GM12878 (cell line): ENCODE measurements around the gene ASS1. TPM values are rescaled to one million over a fixed set of nuclear protein-coding genes. Genes with fewer than 3 reads are reported as not detected.

Experiments
- ATAC-seq: fragments of 200-7000 bp; cut with Tn5 transposase; 3 replicates; pipeline ENCODE4 v1.9.1; 2020; ENCODE audit warnings: mild to moderate bottlenecking, moderate library complexity
- BruUV-seq: library from RNA; stranded (reverse); fragments of 400-500 nt; replicated peaks from 2 replicates; lab custom pipeline; 2021; lab: Mats Ljungman, UMichigan
- CTCF ChIA-PET: fragments of 300-600 bp; sonication (Branson Sonifier 250); formaldehyde crosslinking; extraction: SDS; loops from one replicate; lab custom pipeline; 2021; ENCODE audit warnings: inconsistent platforms; lab: Yijun Ruan, JAX
- POLR2A ChIA-PET: fragments of 350-600 bp; formaldehyde crosslinking; extraction: SDS; loops from one replicate; lab custom pipeline; 2021; ENCODE audit warnings: inconsistent platforms; lab: Charles Lee
- RAD21 ChIA-PET: fragments of 300-600 bp; sonication (Branson Sonifier 250); formaldehyde crosslinking; loops from one replicate; lab custom pipeline; 2023; ENCODE audit warnings: antibody characterized with exemption; ENCODE audit not compliant: unreplicated experiment; lab: Charles Lee
- SMC1A ChIA-PET: fragments of 300-600 bp; sonication (Branson Sonifier 250); formaldehyde crosslinking; loops from one replicate; lab custom pipeline; 2023; ENCODE audit not compliant: unreplicated experiment, uncharacterized antibody; lab: Charles Lee
- DNase-seq: peaks from one replicate; pipeline ENCODE4 v3.0.0-alpha.2; 2011; ENCODE audit warnings: low read depth, low spot score
- FAIRE-seq: peaks from 3 replicates; lab custom pipeline; 2011; peaks lifted over from hg19 to GRCh38; lab: Jason Lieb, UNC
- H2AFZ ChIP-seq: 2 replicates; pipeline ENCODE4 v1.6.0; 2011; ENCODE audit warnings: low read depth, low read length, control low read depth; ENCODE audit not compliant: control insufficient read depth
- H3K27ac ChIP-seq: 2 replicates; pipeline ENCODE4 v1.5.1; 2011; ENCODE audit warnings: control low read depth; ENCODE audit not compliant: control insufficient read depth, insufficient read depth
- H3K27me3 ChIP-seq, 2 experiments: replicated peaks in 1 of 2; 2 replicates each; pipeline versions ENCODE4 v1.6.0 to v1.6.1; 2011; ENCODE audit warnings: low read length in 1 of 2; ENCODE audit not compliant: control insufficient read depth in 2 of 2, insufficient read depth in 2 of 2
- H3K36me3 ChIP-seq, 2 experiments: 2 replicates each; pipeline ENCODE4 v1.5.1; 2011; ENCODE audit warnings: low read length in 1 of 2; ENCODE audit not compliant: control insufficient read depth in 2 of 2, insufficient read depth in 2 of 2
- H3K4me1 ChIP-seq: 2 replicates; pipeline ENCODE4 v1.6.1; 2011; ENCODE audit warnings: mild to moderate bottlenecking, low read length, moderate library complexity, mixed read lengths; ENCODE audit not compliant: control insufficient read depth, insufficient read depth
- H3K4me2 ChIP-seq: 2 replicates; pipeline ENCODE4 v1.6.0; 2011; ENCODE audit warnings: control low read depth; ENCODE audit not compliant: control insufficient read depth, insufficient read depth
- H3K4me3 ChIP-seq: fragments of 200-600 bp; sonication (generic); 2 replicates; pipeline ENCODE4 v1.5.1; 2016
- H3K79me2 ChIP-seq: 2 replicates; pipeline ENCODE4 v1.6.0; 2011; ENCODE audit warnings: low read length; ENCODE audit not compliant: control insufficient read depth, insufficient read depth
- H3K9ac ChIP-seq: 2 replicates; pipeline ENCODE4 v1.8.0; 2011; ENCODE audit warnings: low read length, control low read depth, mixed read lengths; ENCODE audit not compliant: control insufficient read depth, insufficient read depth
- H3K9me3 ChIP-seq: replicated peaks from 3 replicates; pipeline ENCODE4 v1.5.1; 2011; ENCODE audit warnings: mild to moderate bottlenecking, low read length; ENCODE audit not compliant: control insufficient read depth, insufficient read depth
- H4K20me1 ChIP-seq: 2 replicates; pipeline ENCODE4 v1.6.0; 2011; ENCODE audit not compliant: control insufficient read depth, insufficient read depth
- CBFB ChIP-seq: IDR thresholded peaks from 2 replicates; pipeline ENCODE4 v1.6.1; 2016; ENCODE audit warnings: antibody characterized with exemption, low read depth
- CHD1 ChIP-seq: IDR thresholded peaks from 2 replicates; pipeline ENCODE4 v1.6.1; 2012; ENCODE audit warnings: low read depth, low read length, improper control_type of control experiment
- LARP7 ChIP-seq: fragments of 450-650 bp; IDR thresholded peaks from 2 replicates; pipeline ENCODE4 v1.6.1; 2017; ENCODE audit warnings: mild to moderate bottlenecking
- MLLT1 ChIP-seq: fragments of 450-650 bp; IDR thresholded peaks from 2 replicates; pipeline ENCODE4 v1.6.1; 2016; ENCODE audit warnings: mild to moderate bottlenecking
- MYB ChIP-seq: fragments of 150-350 bp; IDR thresholded peaks from 2 replicates; pipeline ENCODE4 v1.6.1; 2014; ENCODE audit warnings: mild to moderate bottlenecking, low read depth, low read length, borderline replicate concordance
- RELB ChIP-seq: fragments of 450-650 bp; IDR thresholded peaks from 2 replicates; pipeline ENCODE4 v1.6.1; 2017; ENCODE audit warnings: low read depth, mild to moderate bottlenecking, moderate library complexity
- STAT3 ChIP-seq: IDR thresholded peaks from 2 replicates; pipeline ENCODE4 v1.6.1; 2011; ENCODE audit warnings: low read depth, low read length, improper control_type of control experiment
- TCF3 ChIP-seq: IDR thresholded peaks from 2 replicates; pipeline ENCODE4 v1.6.1; 2012; ENCODE audit warnings: low read depth, mild to moderate bottlenecking, low read length, borderline replicate concordance; ENCODE audit not compliant: insufficient read depth
- WRNIP1 ChIP-seq: IDR thresholded peaks from 2 replicates; pipeline ENCODE4 v1.6.1; 2011; ENCODE audit warnings: low read depth, low read length, improper control_type of control experiment, borderline replicate concordance
- YBX1 ChIP-seq: fragments of 450-650 bp; IDR thresholded peaks from 2 replicates; pipeline ENCODE4 v1.6.1; 2016; ENCODE audit warnings: antibody characterized with exemption
- WGBS: methylation state at CpG from one replicate; pipeline ENCODE4 v1.1.6; 2016; ENCODE audit warnings: low lambda C conversion rate; ENCODE audit not compliant: insufficient replicate concordance, insufficient coverage; ENCODE audit errors: missing lambda C conversion rate; 5-methylcytosine and 5-hydroxymethylcytosine counted together
- in situ Hi-C: fragments of 300-500 bp; cut with MboI; formaldehyde crosslinking; loops from 9 replicates; pipeline ENCODE4 v1.14.3; 2018; ENCODE audit warnings: mixed read lengths
- intact Hi-C: fragments of 100-400 bp; cut with micrococcal nuclease; formaldehyde crosslinking; loops from one replicate; pipeline ENCODE4 v1.14.2; 2022; ENCODE audit not compliant: unreplicated experiment
- polyA plus RNA-seq, 11 experiments: library from polyadenylated mRNA; depleted of rRNA in 4 of 11; unstranded in 6 of 11; stranded (reverse) in 5 of 11; fragments of >200 nt; fragmentation: Nextera tagmentation in 4 of 11; fragmentation: Illumina TruSeq in 1 of 11; extraction: Ambion mirVana in 4 of 11; extraction: Trizol in 1 of 11; gene quantifications; 1 replicate in 1 of 11; 2 replicates in 10 of 11; pipeline versions ENCODE4 v1.2.1 to v1.2.3, GENCODE V29; 2011 to 2016; ENCODE audit warnings: inconsistent platforms in 2 of 11, missing spikeins in 2 of 11, low read depth in 1 of 11
- total RNA-seq, 4 experiments: library from RNA; depleted of rRNA in 3 of 4; stranded (reverse); fragments of >200 nt in 3 of 4; fragmentation: Illumina TruSeq in 1 of 4; extraction: Trizol in 1 of 4; gene quantifications; 2 replicates each; pipeline versions ENCODE4 v1.2.1 to v1.2.3, GENCODE V29; 2013 to 2021

ASS1 gene
- total and polyA plus RNA-seq, 10 of the 15 experiments (the other 5 are each of a cell fraction or from before 2014, with no cell fraction given): 0.10 to 6.1 (median 0.28) TPM; not detected in 3

GRCh38 chr9:130466537-130467217 lies 21.9 kb downstream of the ASS1 start:
- in situ Hi-C loops: no loop called here
- Histone ChIP-seq H3K4me2 (no peak overlapping the region), H3K9me3 (no peaks in the 10 kb centered on the region), H3K27me3 (peaks cover 2 to 4% of the 10 kb centered on the region in 2 experiments; a peak in 3 of 4 replicates), H3K36me3 (no peaks in the 10 kb centered on the region), H3K79me2 (no peaks in the 10 kb centered on the region), H3K4me3 (no peak overlapping the region)
- intact Hi-C loops: no loop called here
- no peak for ATAC-seq
- BruUV-seq: no TSS peak
- DNase-seq: no peak
- TF ChIP-seq MYB (no peak), TCF3 (no peak), CBFB (no peak)
- TF ChIP-seq, all 136 proteins: peak for 0
- Histone ChIP-seq H2AFZ (no peak overlapping the region), H3K4me1 (no peaks in the 10 kb centered on the region), H3K27ac (no peak overlapping the region), H3K9ac (no peak overlapping the region), H4K20me1 (no peaks in the 10 kb centered on the region)
- ChIA-PET CTCF (interaction anchor here (9.4 kb wide), 1 partner anchor 215 kb away, joined by 111 read pairs; no protein-coding TSS in a partner anchor), RAD21 (no interaction called here), SMC1A (no interaction called here), POLR2A (no interaction called here)
- no peak for FAIRE-seq
- WGBS: 22% methylated on average over 20 of the region's 20 CpGs

GRCh38 chr9:130467316-130467715 lies 22.6 kb downstream of the ASS1 start:
- in situ Hi-C loops: no loop called here

More at GRCh38 chr9:130467316-130467715, 22.6 kb downstream of the ASS1 start:
- 10% methylated on average over 13 of the region's 13 CpGs for WGBS
- intact Hi-C loops: no loop called here
- H3K4me1 ChIP-seq: no peaks in the 10 kb centered on the region
- no peak for ATAC-seq
- RAD21 ChIA-PET: no interaction called here
- no peak for TF ChIP-seq STAT3
- no peak for TF ChIP-seq WRNIP1
- no peak for TF ChIP-seq RELB
- no peak for TF ChIP-seq MLLT1
- TF ChIP-seq CHD1: no peak
- TF ChIP-seq LARP7: no peak
- no peak for TF ChIP-seq YBX1
- TF ChIP-seq, all 136 proteins: peak for 0
- POLR2A ChIA-PET: no interaction called here
- Histone ChIP-seq H3K9me3 (no peaks in the 10 kb centered on the region), H2AFZ (no peak overlapping the region), H4K20me1 (no peaks in the 10 kb centered on the region), H3K79me2 (no peaks in the 10 kb centered on the region), H3K9ac (no peak overlapping the region), H3K27ac (no peak overlapping the region), H3K27me3 (peaks cover 2 to 4% of the 10 kb centered on the region in 2 experiments; a peak in 3 of 4 replicates), H3K4me2 (no peak overlapping the region), H3K4me3 (no peak overlapping the region), H3K36me3 (no peaks in the 10 kb centered on the region)
- DNase-seq (no peak), FAIRE-seq (no peak)
- SMC1A ChIA-PET: no interaction called here
- no TSS peak for BruUV-seq
- CTCF ChIA-PET: interaction anchor here (0.8 kb wide), 1 partner anchor 217 kb away, joined by 3 read pairs; no protein-coding TSS in a partner anchor
